Fibroblast of lung (primary cell): ENCODE measurements around the gene CALHM3. TPM values are rescaled to one million over a fixed set of nuclear protein-coding genes. Genes with fewer than 3 reads are reported as not detected.

Experiments
- DNase-seq, 2 donors: peaks; one replicate each; pipeline versions ENCODE4 v3.0.0 to v3.0.0-alpha.2; 2010; ENCODE audit warnings: low read depth in 2 of 2
- H2AFZ ChIP-seq: 2 replicates; pipeline ENCODE4 v1.5.1; 2012; ENCODE audit warnings: low read length, control low read depth, inconsistent platforms
- H3K27ac ChIP-seq: 2 replicates; pipeline ENCODE4 v1.5.1; 2011; ENCODE audit warnings: low read length, control low read depth; ENCODE audit not compliant: insufficient read depth
- H3K27me3 ChIP-seq: 2 replicates; pipeline ENCODE4 v1.5.1; 2011; ENCODE audit warnings: mild to moderate bottlenecking, low read length; ENCODE audit not compliant: control insufficient read depth, insufficient read depth
- H3K36me3 ChIP-seq: 2 replicates; pipeline ENCODE4 v1.5.1; 2011; ENCODE audit warnings: low read length; ENCODE audit not compliant: control insufficient read depth, insufficient read depth
- H3K4me1 ChIP-seq: 2 replicates; pipeline ENCODE4 v1.5.1; 2011; ENCODE audit warnings: low read length; ENCODE audit not compliant: control insufficient read depth, insufficient read depth; ENCODE audit errors: extremely low read depth
- H3K4me2 ChIP-seq: 2 replicates; pipeline ENCODE4 v1.5.1; 2011; ENCODE audit warnings: low read length, control low read depth; ENCODE audit not compliant: insufficient read depth; ENCODE audit errors: extremely low read depth
- H3K4me3 ChIP-seq, 4 experiments: fragments of 200-600 bp in 1 of 4; sonication (generic) in 1 of 4; replicated peaks in 1 of 4; 2 replicates each; pipeline ENCODE4 v1.5.1; 2011 to 2016; ENCODE audit warnings: low read length in 4 of 4, low read depth in 3 of 4, mild to moderate bottlenecking in 3 of 4, control low read depth in 2 of 4, inconsistent platforms in 1 of 4, mixed read lengths in 1 of 4; ENCODE audit not compliant: insufficient read depth in 1 of 4; ENCODE audit errors: control extremely low read depth in 1 of 4
- H3K79me2 ChIP-seq: 2 replicates; pipeline ENCODE4 v1.5.1; 2012; ENCODE audit warnings: mild to moderate bottlenecking, low read length, inconsistent platforms; ENCODE audit not compliant: control insufficient read depth, insufficient read depth
- H3K9ac ChIP-seq: 2 replicates; pipeline ENCODE4 v1.5.1; 2011; ENCODE audit warnings: mild to moderate bottlenecking, low read length, control low read depth; ENCODE audit not compliant: insufficient read depth
- H3K9me3 ChIP-seq: 2 replicates; pipeline ENCODE4 v1.5.1; 2012; ENCODE audit warnings: low read depth, low read length; ENCODE audit not compliant: control insufficient read depth, insufficient read depth
- H4K20me1 ChIP-seq: 2 replicates; pipeline ENCODE4 v1.5.1; 2011; ENCODE audit warnings: low read length; ENCODE audit not compliant: control insufficient read depth, insufficient read depth; ENCODE audit errors: extremely low read depth
- CTCF ChIP-seq, 2 donors: IDR thresholded peaks in 1 of 2; conservative IDR thresholded peaks in 1 of 2; 1 replicate in 1 of 2; 2 replicates in 1 of 2; pipeline ENCODE4 v1.5.1; 2011 to 2012; ENCODE audit warnings: low read length in 2 of 2, control low read depth in 1 of 2, inconsistent platforms in 1 of 2, low read depth in 1 of 2, mild to moderate bottlenecking in 1 of 2
- EZH2 ChIP-seq: IDR thresholded peaks from 2 replicates; pipeline ENCODE4 v1.5.1; 2012; ENCODE audit warnings: low read length, control low read depth, mild to moderate bottlenecking; ENCODE audit errors: missing control alignments
- polyA plus RNA-seq, 2 donors: library from polyadenylated mRNA; depleted of rRNA in 1 of 2; stranded (reverse) in 1 of 2; unstranded in 1 of 2; fragments of >200 nt; gene quantifications; 2 replicates each; pipeline ENCODE4 v1.2.1, GENCODE V29; 2011 to 2012; ENCODE audit warnings: missing spikeins in 1 of 2
- total RNA-seq: library from RNA; depleted of rRNA; stranded (reverse); fragments of >200 nt; gene quantifications from 2 replicates; pipeline ENCODE4 v1.2.1, GENCODE V29; 2014

CALHM3 gene
- total and polyA plus RNA-seq, 2 donors (not counting 1 experiment from before 2014, with no cell fraction given) = not detected

- H3K9ac ChIP-seq = no peak overlapping the region
- peaks cover 16% of the 10 kb centered on the region for H3K79me2 ChIP-seq
- H3K4me1 ChIP-seq = peaks cover 28% of the 10 kb centered on the region
- no peak overlapping the region for H3K27ac ChIP-seq
- no peak overlapping the region for H2AFZ ChIP-seq
- H3K4me2 ChIP-seq = no peak overlapping the region
- TF ChIP-seq CTCF (conservative IDR thresholded peaks at IDR 0.05 in 1 of 2, IDR thresholded peaks at IDR 0.05 in 1 of 2; ENCODE audit: low read depth in 1 of 2, low read length in 2 of 2) = no peak
- no peak for TF ChIP-seq EZH2
- no peak for DNase-seq
- H3K36me3 ChIP-seq = peaks cover 41% of the 10 kb centered on the region
- H3K4me3 ChIP-seq = no peak overlapping the region
- no peaks in the 10 kb centered on the region for H4K20me1 ChIP-seq
- no peaks in the 10 kb centered on the region for H3K9me3 ChIP-seq
- H3K27me3 ChIP-seq = no peaks in the 10 kb centered on the region
Observed at GRCh38 chr10:103443475-103444185, 35.4 kb downstream of the CALHM3 start.

- DNase-seq = peak; percentile 31 to 69
- H3K4me3 ChIP-seq = no peak overlapping the region
- no peaks in the 10 kb centered on the region for H3K27me3 ChIP-seq
- H3K9me3 ChIP-seq = no peaks in the 10 kb centered on the region
- no peaks in the 10 kb centered on the region for H4K20me1 ChIP-seq
- no peak overlapping the region for H2AFZ ChIP-seq
- H3K36me3 ChIP-seq = peaks cover 35% of the 10 kb centered on the region
- H3K79me2 ChIP-seq = peaks cover 7% of the 10 kb centered on the region
- H3K4me2 ChIP-seq = no peak overlapping the region
- TF ChIP-seq EZH2 (no peak), CTCF (conservative IDR thresholded peaks at IDR 0.05 in 1 of 2, IDR thresholded peaks at IDR 0.05 in 1 of 2; ENCODE audit: low read depth in 1 of 2, low read length in 2 of 2) (no peak)
- peaks cover 24% of the 10 kb centered on the region for H3K4me1 ChIP-seq
- H3K9ac ChIP-seq = no peak overlapping the region
- H3K27ac ChIP-seq = peak overlapping the region; percentile 52
Observed at GRCh38 chr10:103442031-103442461, 37.0 kb downstream of the CALHM3 start.

- Histone ChIP-seq H3K27me3 (no peaks in the 10 kb centered on the region), H2AFZ (no peak overlapping the region), H3K4me1 (peaks cover 21% of the 10 kb centered on the region), H3K79me2 (peaks cover 4% of the 10 kb centered on the region), H3K9me3 (no peaks in the 10 kb centered on the region), H3K4me2 (no peak overlapping the region), H3K27ac (peak overlapping the region; percentile 37), H4K20me1 (no peaks in the 10 kb centered on the region), H3K4me3 (no peak overlapping the region), H3K9ac (no peak overlapping the region), H3K36me3 (peaks cover 32% of the 10 kb centered on the region)
- TF ChIP-seq CTCF (conservative IDR thresholded peaks at IDR 0.05 in 1 of 2, IDR thresholded peaks at IDR 0.05 in 1 of 2; ENCODE audit: low read depth in 1 of 2, low read length in 2 of 2) (no peak), EZH2 (no peak)
- no peak for DNase-seq
Observed at GRCh38 chr10:103441611-103442010, 37.4 kb downstream of the CALHM3 start.
